ENCODE measurements around the gene KRTAP3-1. TPM values are rescaled to one million over a fixed set of nuclear protein-coding genes. Genes with fewer than 3 reads are reported as not detected.
"Not testable (repeated sequence)": the region's sequence is repeated elsewhere in the genome, so short reads cannot be mapped to it uniquely, and the experiment has no call there.

The KRTAP3-1 gene
- total and polyA plus RNA-seq, 10 of the 15 experiments (the other 5 are each of a cell fraction or from before 2014, with no cell fraction given): not detected

GRCh38 chr17:41042953-41043352 lies 34.0 kb upstream of the KRTAP3-1 start:
- Histone ChIP-seq H3K9ac (ENCODE audit: control insufficient read depth, insufficient read depth, low read length) (no peak overlapping the region), H3K36me3 (ENCODE audit: control insufficient read depth in 2 of 2, insufficient read depth in 2 of 2, low read length in 1 of 2) (no peaks in the 10 kb centered on the region), H3K27me3 (replicated peaks in 1 of 2; ENCODE audit: control insufficient read depth in 2 of 2, insufficient read depth in 2 of 2, low read length in 1 of 2) (no peaks in the 10 kb centered on the region; a peak in 1 of 4 replicates), H3K4me2 (ENCODE audit: control insufficient read depth, insufficient read depth) (no peak overlapping the region), H3K4me1 (ENCODE audit: control insufficient read depth, insufficient read depth, low read length) (no peaks in the 10 kb centered on the region), H4K20me1 (ENCODE audit: control insufficient read depth, insufficient read depth) (no peaks in the 10 kb centered on the region), H3K27ac (ENCODE audit: control insufficient read depth, insufficient read depth) (no peak overlapping the region), H3K4me3 (no peak overlapping the region), H2AFZ (ENCODE audit: control insufficient read depth, low read depth, low read length) (no peak overlapping the region), H3K9me3 (replicated peaks; ENCODE audit: control insufficient read depth, insufficient read depth, low read length) (no peaks in the 10 kb centered on the region), H3K79me2 (ENCODE audit: control insufficient read depth, insufficient read depth, low read length) (no peaks in the 10 kb centered on the region)
- TF ChIP-seq EZH2 (IDR thresholded peaks at IDR 0.05; ENCODE audit: borderline replicate concordance, control insufficient read depth, low read depth, low read length) (no peak), ZNF274 (IDR thresholded peaks at IDR 0.05; ENCODE audit: insufficient read depth, insufficient read length) (no peak), NR2F1 (conservative IDR thresholded peaks at IDR 0.05) (no peak), NFYB (IDR thresholded peaks at IDR 0.05; ENCODE audit: insufficient read depth, low read depth, low read length) (no peak), KDM1A (IDR thresholded peaks at IDR 0.05; ENCODE audit: borderline replicate concordance) (no peak), ZNF622 (IDR thresholded peaks at IDR 0.05) (no peak), CBFB (IDR thresholded peaks at IDR 0.05; ENCODE audit: low read depth) (no peak), SUZ12 (IDR thresholded peaks at IDR 0.05; ENCODE audit: unreplicated experiment) (no peak), ZBTB11 (CRISPR knock-in tag; IDR thresholded peaks at IDR 0.05) (no peak)
- ChIA-PET SMC1A (ENCODE audit: uncharacterized antibody, unreplicated experiment) (interaction anchor here (0.7 kb wide), 1 partner anchor 21 kb away, joined by 3 read pairs; no protein-coding TSS in a partner anchor), CTCF (interaction anchor here (0.7 kb wide), 1 partner anchor 617 kb away, joined by 3 read pairs; no protein-coding TSS in a partner anchor), POLR2A (no interaction called here), RAD21 (ENCODE audit: unreplicated experiment) (no interaction called here)
- DNase-seq (ENCODE audit: low read depth, low spot score): no peak
- intact Hi-C loops (cut with micrococcal nuclease; ENCODE audit: unreplicated experiment) (no loop called here), in situ Hi-C loops (cut with MboI) (no loop called here)
- WGBS (ENCODE audit: insufficient coverage, insufficient replicate concordance, low lambda C conversion rate, missing lambda C conversion rate): 90% methylated on average over 1 of the region's 1 CpG
- ATAC-seq: no peak
- FAIRE-seq: no peak
- BruUV-seq (replicated peaks): no TSS peak

- RAD21 ChIA-PET (ENCODE audit: unreplicated experiment); H3K9ac ChIP-seq (ENCODE audit: control insufficient read depth, insufficient read depth, low read length); CTCF ChIA-PET; H3K4me3 ChIP-seq; ATAC-seq; H3K27ac ChIP-seq (ENCODE audit: control insufficient read depth, insufficient read depth); H3K4me1 ChIP-seq (ENCODE audit: control insufficient read depth, insufficient read depth, low read length); POLR2A ChIA-PET; H4K20me1 ChIP-seq (ENCODE audit: control insufficient read depth, insufficient read depth); H3K79me2 ChIP-seq (ENCODE audit: control insufficient read depth, insufficient read depth, low read length); H3K4me2 ChIP-seq (ENCODE audit: control insufficient read depth, insufficient read depth); H3K27me3 ChIP-seq (replicated peaks in 1 of 2; ENCODE audit: control insufficient read depth in 2 of 2, insufficient read depth in 2 of 2, low read length in 1 of 2); SMC1A ChIA-PET (ENCODE audit: uncharacterized antibody, unreplicated experiment); in situ Hi-C loops (cut with MboI); H2AFZ ChIP-seq (ENCODE audit: control insufficient read depth, low read depth, low read length); H3K9me3 ChIP-seq (replicated peaks; ENCODE audit: control insufficient read depth, insufficient read depth, low read length); FAIRE-seq; BruUV-seq (replicated peaks); DNase-seq (ENCODE audit: low read depth, low spot score); intact Hi-C loops (cut with micrococcal nuclease; ENCODE audit: unreplicated experiment); H3K36me3 ChIP-seq (ENCODE audit: control insufficient read depth in 2 of 2, insufficient read depth in 2 of 2, low read length in 1 of 2): not testable (repeated sequence)
- WGBS (ENCODE audit: insufficient coverage, insufficient replicate concordance, low lambda C conversion rate, missing lambda C conversion rate): 26% methylated on average over 14 of the region's 14 CpGs
These were observed 32.0 kb upstream of the KRTAP3-1 start, which contains the start of gene KRTAP1-1 for GRCh38 chr17:41040783-41041571. TSS of gene KRTAP1-1 (minus strand) at chr17:41041450. CDS start at chr17:41041397, 53 bp downstream.

Data from GM12878 (cell line).